Neural cell (in vitro differentiated cells): ENCODE measurements around the gene DHX8. TPM values are rescaled to one million over a fixed set of nuclear protein-coding genes. Genes with fewer than 3 reads are reported as not detected.
"Not testable (repeated sequence)": the region's sequence is repeated elsewhere in the genome, so short reads cannot be mapped to it uniquely, and the experiment has no call there.

ENCODE experiments used
- H2AFZ ChIP-seq: fragments of 200-600, 300-800 bp; sonication (generic), shearing (Covaris generic); 2 replicates; pipeline ENCODE4 v1.6.0; 2014; ENCODE audit warnings: low read depth, mild to moderate bottlenecking, antibody characterized with exemption, low read length, moderate library complexity
- H3F3A ChIP-seq: fragments of 200-600 bp; shearing (Covaris generic); 2 replicates; pipeline ENCODE4 v1.6.1; 2016; ENCODE audit warnings: mild to moderate bottlenecking, moderate library complexity, mixed read lengths, antibody characterized with exemption, low read length; ENCODE audit not compliant: insufficient read depth, poor library complexity, severe bottlenecking
- H3K27ac ChIP-seq: fragments of 200-600, 300-800 bp; sonication (generic), shearing (Covaris generic); 2 replicates; pipeline ENCODE4 v1.5.1; 2014; ENCODE audit warnings: mild to moderate bottlenecking, low read length, moderate library complexity
- H3K27me3 ChIP-seq: fragments of 300-800, 200-600 bp; sonication (generic), shearing (Covaris generic); 2 replicates; pipeline ENCODE4 v1.6.0; 2014; ENCODE audit warnings: mild to moderate bottlenecking, low read depth, low read length, moderate library complexity; ENCODE audit not compliant: insufficient read depth
- H3K36me3 ChIP-seq: fragments of 300-800, 200-600 bp; sonication (generic), shearing (Covaris generic); 2 replicates; pipeline ENCODE4 v1.5.1; 2014; ENCODE audit warnings: mild to moderate bottlenecking, antibody characterized with exemption, low read length, moderate library complexity; ENCODE audit not compliant: insufficient read depth
- H3K4me2 ChIP-seq: fragments of 300-800, 200-600 bp; sonication (generic), shearing (Covaris generic); 2 replicates; pipeline ENCODE4 v1.6.0; 2014; ENCODE audit warnings: mild to moderate bottlenecking, low read length
- H3K4me3 ChIP-seq: fragments of 300-800, 200-600 bp; sonication (generic), shearing (Covaris generic); 2 replicates; pipeline ENCODE4 v1.5.1; 2014; ENCODE audit warnings: mild to moderate bottlenecking, low read length, moderate library complexity
- H3K79me2 ChIP-seq: fragments of 200-600 bp; shearing (Covaris generic); replicated peaks from 2 replicates; pipeline ENCODE4 v1.6.0; 2014; ENCODE audit warnings: mild to moderate bottlenecking, low read length, moderate library complexity; ENCODE audit not compliant: insufficient read depth
- H3K9ac ChIP-seq: fragments of 300-800, 200-600 bp; sonication (generic), shearing (Covaris generic); 2 replicates; pipeline ENCODE4 v1.6.1; 2016; ENCODE audit warnings: mild to moderate bottlenecking, low read length, mixed read lengths
- H3K9me2 ChIP-seq: fragments of 200-600 bp; shearing (Covaris generic); 2 replicates; pipeline ENCODE4 v1.6.1; 2016; ENCODE audit warnings: mild to moderate bottlenecking, low read length, mixed read lengths; ENCODE audit not compliant: insufficient read depth
- H3K9me3 ChIP-seq: fragments of 200-600, 300-800 bp; sonication (generic), shearing (Covaris generic); 2 replicates; pipeline ENCODE4 v1.6.1; 2016; ENCODE audit warnings: mild to moderate bottlenecking, mixed run types, low read length, moderate library complexity, mixed read lengths
- H4K20me1 ChIP-seq: fragments of 200-600 bp; shearing (Covaris generic); 2 replicates; pipeline ENCODE4 v1.6.1; 2016; ENCODE audit warnings: mild to moderate bottlenecking, mixed run types; ENCODE audit not compliant: insufficient read depth
- EP300 ChIP-seq: fragments of 450-650 bp; conservative IDR thresholded peaks from 2 replicates; pipeline ENCODE4 v1.6.1; 2014; ENCODE audit warnings: antibody characterized with exemption, mild to moderate bottlenecking, moderate library complexity; ENCODE audit not compliant: poor library complexity, severe bottlenecking
- MXI1 ChIP-seq: fragments of 450-650 bp; conservative IDR thresholded peaks from 2 replicates; pipeline ENCODE4 v1.6.1; 2014; ENCODE audit warnings: antibody characterized with exemption, mild to moderate bottlenecking; ENCODE audit not compliant: poor library complexity, severe bottlenecking
- POLR2AphosphoS5 ChIP-seq: IDR thresholded peaks from 2 replicates; pipeline ENCODE4 v1.6.1; 2012
- RAD21 ChIP-seq: fragments of 450-650 bp; conservative IDR thresholded peaks from 2 replicates; pipeline ENCODE4 v1.6.1; 2014; ENCODE audit warnings: antibody characterized with exemption, mild to moderate bottlenecking, moderate library complexity
- SMC3 ChIP-seq: fragments of 450-650 bp; conservative IDR thresholded peaks from 2 replicates; pipeline ENCODE4 v1.6.1; 2014; ENCODE audit warnings: antibody characterized with exemption, mild to moderate bottlenecking, moderate library complexity; ENCODE audit not compliant: poor library complexity
- polyA plus RNA-seq: library from polyadenylated mRNA; depleted of rRNA; stranded (reverse); fragments of >200 nt; gene quantifications from 2 replicates; pipeline ENCODE4 v1.2.3, GENCODE V29; 2014
- TF ChIP-seq, protein P1 (sequence below): IDR thresholded peaks from 2 replicates; pipeline ENCODE4 v1.6.1; 2012; ENCODE audit warnings: borderline replicate concordance

The DHX8 gene
- polyA plus RNA-seq, 1 donor from 2014 or later, result 19.4 TPM

DNA sequence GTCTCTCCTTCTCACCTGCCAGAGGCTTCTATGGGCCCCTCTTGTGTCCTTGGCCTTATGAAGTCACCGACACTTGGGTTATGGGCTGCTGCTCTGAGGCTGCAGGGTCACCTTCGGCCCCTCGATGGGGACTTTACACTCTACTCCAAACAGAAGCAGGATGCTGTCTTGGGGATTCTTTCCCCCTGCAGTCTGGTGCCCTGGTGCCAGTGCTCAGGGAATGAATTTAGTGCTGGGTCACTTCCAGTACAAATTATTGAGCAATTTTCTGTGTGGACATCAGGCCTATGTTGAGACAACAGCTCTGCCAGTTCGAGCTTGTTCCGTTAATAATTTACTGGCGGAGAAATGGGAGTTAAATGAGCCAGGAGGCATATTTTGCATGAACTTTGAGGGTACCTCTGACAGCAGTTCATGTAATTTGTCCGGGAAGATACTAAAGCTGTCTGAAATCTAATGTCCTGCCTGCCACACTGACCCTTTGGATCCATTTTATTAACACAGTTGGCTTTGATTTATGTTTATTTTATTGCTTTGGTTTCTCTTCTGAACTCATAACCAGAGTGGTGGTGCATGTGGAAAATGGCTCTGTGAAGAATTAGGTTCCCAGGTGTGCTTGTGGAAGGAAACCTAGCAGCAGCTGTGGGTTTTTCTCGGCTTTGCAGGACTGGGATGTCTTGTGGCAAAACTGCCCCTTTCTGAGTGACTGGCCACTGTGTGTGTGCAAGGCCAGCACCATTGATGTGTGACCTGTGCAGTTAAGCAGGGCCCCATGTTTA, 34.1 kb upstream of the DHX8 start:
- H2AFZ ChIP-seq, result no peak overlapping the region
- no peaks in the 10 kb centered on the region for H3K9me2 ChIP-seq
- H3K4me2 ChIP-seq, result no peak overlapping the region
- H3K9me3 ChIP-seq, result no peaks in the 10 kb centered on the region
- TF ChIP-seq SMC3 (no peak), POLR2AphosphoS5 (no peak), RAD21 (no peak), EP300 (no peak)
- TF ChIP-seq, protein P1, sequence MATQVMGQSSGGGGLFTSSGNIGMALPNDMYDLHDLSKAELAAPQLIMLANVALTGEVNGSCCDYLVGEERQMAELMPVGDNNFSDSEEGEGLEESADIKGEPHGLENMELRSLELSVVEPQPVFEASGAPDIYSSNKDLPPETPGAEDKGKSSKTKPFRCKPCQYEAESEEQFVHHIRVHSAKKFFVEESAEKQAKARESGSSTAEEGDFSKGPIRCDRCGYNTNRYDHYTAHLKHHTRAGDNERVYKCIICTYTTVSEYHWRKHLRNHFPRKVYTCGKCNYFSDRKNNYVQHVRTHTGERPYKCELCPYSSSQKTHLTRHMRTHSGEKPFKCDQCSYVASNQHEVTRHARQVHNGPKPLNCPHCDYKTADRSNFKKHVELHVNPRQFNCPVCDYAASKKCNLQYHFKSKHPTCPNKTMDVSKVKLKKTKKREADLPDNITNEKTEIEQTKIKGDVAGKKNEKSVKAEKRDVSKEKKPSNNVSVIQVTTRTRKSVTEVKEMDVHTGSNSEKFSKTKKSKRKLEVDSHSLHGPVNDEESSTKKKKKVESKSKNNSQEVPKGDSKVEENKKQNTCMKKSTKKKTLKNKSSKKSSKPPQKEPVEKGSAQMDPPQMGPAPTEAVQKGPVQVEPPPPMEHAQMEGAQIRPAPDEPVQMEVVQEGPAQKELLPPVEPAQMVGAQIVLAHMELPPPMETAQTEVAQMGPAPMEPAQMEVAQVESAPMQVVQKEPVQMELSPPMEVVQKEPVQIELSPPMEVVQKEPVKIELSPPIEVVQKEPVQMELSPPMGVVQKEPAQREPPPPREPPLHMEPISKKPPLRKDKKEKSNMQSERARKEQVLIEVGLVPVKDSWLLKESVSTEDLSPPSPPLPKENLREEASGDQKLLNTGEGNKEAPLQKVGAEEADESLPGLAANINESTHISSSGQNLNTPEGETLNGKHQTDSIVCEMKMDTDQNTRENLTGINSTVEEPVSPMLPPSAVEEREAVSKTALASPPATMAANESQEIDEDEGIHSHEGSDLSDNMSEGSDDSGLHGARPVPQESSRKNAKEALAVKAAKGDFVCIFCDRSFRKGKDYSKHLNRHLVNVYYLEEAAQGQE, result no peak
- no peaks in the 10 kb centered on the region for H3K36me3 ChIP-seq
- no peaks in the 10 kb centered on the region for H3K27me3 ChIP-seq
- no peak overlapping the region for H3K4me3 ChIP-seq
- H3K27ac ChIP-seq, result no peak overlapping the region
- H3F3A ChIP-seq, result no peaks in the 10 kb centered on the region
- H3K79me2 ChIP-seq, result no peaks in the 10 kb centered on the region
- H3K9ac ChIP-seq, result no peak overlapping the region
- no peaks in the 10 kb centered on the region for H4K20me1 ChIP-seq

DNA sequence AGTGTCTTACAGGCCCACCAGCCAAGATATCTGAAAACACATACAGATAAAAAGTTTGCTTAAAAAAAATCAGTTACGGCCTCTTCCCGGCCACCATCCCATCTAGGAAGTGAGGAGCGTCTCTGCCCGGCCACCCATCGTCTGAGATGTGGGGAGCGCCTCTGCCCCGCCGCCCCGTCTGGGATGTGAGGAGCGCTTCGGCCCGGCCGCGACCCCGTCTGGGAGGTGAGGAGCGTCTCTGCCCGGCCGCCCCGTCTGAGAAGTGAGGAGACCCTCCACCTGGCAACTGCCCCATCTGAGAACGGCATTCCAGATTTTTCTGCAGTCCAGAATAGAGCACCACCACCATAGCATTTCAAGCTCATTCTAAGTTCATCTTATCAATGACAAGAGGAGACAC, 33.0 kb upstream of the DHX8 start:
- H3K4me2 ChIP-seq, H3K9me3 ChIP-seq, H2AFZ ChIP-seq, H3K27me3 ChIP-seq, H3K4me3 ChIP-seq, H3K27ac ChIP-seq, H3K79me2 ChIP-seq, H3K9me2 ChIP-seq, H3F3A ChIP-seq, H4K20me1 ChIP-seq, H3K36me3 ChIP-seq, H3K9ac ChIP-seq: not testable (repeated sequence)

DNA sequence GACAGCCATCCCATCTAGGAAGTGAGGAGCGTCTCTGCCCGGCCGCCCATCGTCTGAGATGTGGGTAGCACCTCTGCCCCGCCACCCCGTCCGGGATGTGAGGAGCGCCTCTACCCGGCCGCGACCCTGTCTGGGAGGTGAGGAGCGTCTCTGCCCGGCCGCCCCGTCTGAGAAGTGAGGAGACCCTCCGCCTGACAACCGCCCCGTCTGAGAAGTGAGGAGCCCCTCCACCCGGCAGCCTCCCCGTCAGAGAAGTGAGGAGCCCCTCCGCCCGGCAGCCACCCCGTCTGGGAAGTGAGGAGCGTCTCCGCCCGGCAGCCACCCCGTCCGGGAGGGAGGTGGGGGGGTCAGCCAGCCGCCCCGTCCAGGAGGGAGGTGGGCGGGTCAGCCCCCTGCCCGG, 32.0 kb upstream of the DHX8 start:
- not testable (repeated sequence) for H3K9ac ChIP-seq, H3F3A ChIP-seq, H3K4me2 ChIP-seq, H4K20me1 ChIP-seq, H3K79me2 ChIP-seq, H2AFZ ChIP-seq, H3K4me3 ChIP-seq, H3K36me3 ChIP-seq, H3K27ac ChIP-seq, H3K9me3 ChIP-seq, H3K9me2 ChIP-seq, H3K27me3 ChIP-seq

DNA sequence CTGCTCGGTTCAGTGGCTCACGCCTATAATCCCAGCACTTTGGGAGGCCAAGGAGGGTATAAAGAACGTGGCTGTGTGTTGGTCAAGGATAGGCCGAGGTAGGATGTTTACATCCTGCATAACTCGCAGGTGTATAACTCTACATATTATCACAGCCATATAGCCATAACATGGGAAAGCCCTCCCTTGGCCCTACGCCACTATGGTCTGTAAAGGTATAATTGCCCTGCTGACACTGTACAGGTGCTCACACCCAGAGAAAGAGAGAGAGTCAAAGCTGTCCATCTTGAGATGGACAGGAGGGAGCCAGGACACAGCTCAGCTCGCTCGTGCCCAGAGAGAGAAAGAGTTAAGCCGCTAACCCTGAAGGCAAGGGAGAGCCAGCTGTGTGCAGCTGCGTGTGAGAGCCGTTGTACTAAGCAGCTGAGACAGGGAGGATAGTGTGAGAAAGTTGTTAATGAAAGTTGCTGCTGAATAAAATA, 30.4 kb upstream of the DHX8 start:
- TF ChIP-seq EP300 (no peak), POLR2AphosphoS5 (no peak), MXI1 (no peak)
- H3F3A ChIP-seq, result no peaks in the 10 kb centered on the region

More for the DNA sequence above, 30.4 kb upstream of the DHX8 start:
- H3K36me3 ChIP-seq, result no peaks in the 10 kb centered on the region
- no peaks in the 10 kb centered on the region for H4K20me1 ChIP-seq
- H3K9ac ChIP-seq, result no peak overlapping the region
- no peak overlapping the region for H3K27ac ChIP-seq
- H3K9me3 ChIP-seq, result no peaks in the 10 kb centered on the region
- H3K4me3 ChIP-seq, result no peak overlapping the region
- no peak overlapping the region for H2AFZ ChIP-seq
- H3K79me2 ChIP-seq, result no peaks in the 10 kb centered on the region
- H3K4me2 ChIP-seq, result no peak overlapping the region
- no peaks in the 10 kb centered on the region for H3K9me2 ChIP-seq
- H3K27me3 ChIP-seq, result no peaks in the 10 kb centered on the region
